Fibroblast of villous mesenchyme (primary cell): Measurements from ENCODE around the gene VPS8. TPM values are rescaled to one million over a fixed set of nuclear protein-coding genes. Genes with fewer than 3 reads are reported as not detected.

ENCODE experiments used
- DNase-seq: peaks from one replicate; pipeline ENCODE4 v3.0.0-alpha.2; 2010; ENCODE audit warnings: low read depth
- H3K4me3 ChIP-seq: 2 replicates; pipeline ENCODE4 v1.5.1; 2011; ENCODE audit warnings: low read depth, mild to moderate bottlenecking, low read length
- CTCF ChIP-seq: IDR thresholded peaks from 2 replicates; pipeline ENCODE4 v1.5.1; 2012; ENCODE audit warnings: low read depth, mild to moderate bottlenecking, low read length; ENCODE audit not compliant: insufficient read depth
- total RNA-seq: library from RNA; depleted of rRNA; stranded (reverse); fragments of >200 nt; gene quantifications from 2 replicates; pipeline ENCODE4 v1.2.3, GENCODE V29; 2012

Gene VPS8
- total RNA-seq, 1 donor: 92.8 TPM

- no peak for TF ChIP-seq CTCF
- no peak for DNase-seq
- H3K4me3 ChIP-seq: no peak overlapping the region
These were observed 42.4 kb upstream of the VPS8 start for GRCh38 chr3:184769382-184770170.

GRCh38 chr3:184770541-184770940, 41.4 kb upstream of the VPS8 start:
- TF ChIP-seq CTCF: no peak
- no peak overlapping the region for H3K4me3 ChIP-seq
- no peak for DNase-seq

- no peak overlapping the region for H3K4me3 ChIP-seq
- DNase-seq: peak; percentile 74
- TF ChIP-seq CTCF: no peak
These were observed 40.5 kb upstream of the VPS8 start for GRCh38 chr3:184771301-184772127.

GRCh38 chr3:184772667-184773272, 39.2 kb upstream of the VPS8 start:
- DNase-seq: no peak
- no peak for TF ChIP-seq CTCF

GRCh38 chr3:184773283-184774186, 38.4 kb upstream of the VPS8 start:
- DNase-seq: peak; percentile 22
- no peak overlapping the region for H3K4me3 ChIP-seq
- no peak for TF ChIP-seq CTCF

More at GRCh38 chr3:184772667-184773272, 39.2 kb upstream of the VPS8 start:
- no peak overlapping the region for H3K4me3 ChIP-seq

GRCh38 chr3:184776916-184777315, 35.0 kb upstream of the VPS8 start:
- H3K4me3 ChIP-seq: no peak overlapping the region
- DNase-seq: no peak
- no peak for TF ChIP-seq CTCF
